Endothelial cell of umbilical vein (primary cell): Measurements from ENCODE around the gene CACNA2D2. TPM values are rescaled to one million over a fixed set of nuclear protein-coding genes. Genes with fewer than 3 reads are reported as not detected.

Source experiments
- BruUV-seq: library from RNA; stranded (reverse); fragments of 400-500 nt; replicated peaks from 2 replicates; lab custom pipeline; 2021; lab: Mats Ljungman, UMichigan
- CTCF ChIA-PET: fragments of 300-600, 350-600 bp; sonication (Branson Sonifier 250); formaldehyde crosslinking; loops from one replicate; lab custom pipeline; 2021; ENCODE audit warnings: antibody characterized with exemption, inconsistent platforms; lab: Charles Lee
- POLR2A ChIA-PET: fragments of 300-600, 350-600 bp; sonication (Branson Sonifier 250); formaldehyde crosslinking; loops from one replicate; lab custom pipeline; 2021; ENCODE audit warnings: antibody characterized with exemption, inconsistent platforms; lab: Charles Lee
- DNase-seq: peaks from one replicate; pipeline ENCODE4 v3.0.0-alpha.2; 2011; ENCODE audit warnings: low read depth, low spot score
- FAIRE-seq: peaks from 2 replicates; lab custom pipeline; 2011; peaks lifted over from hg19 to GRCh38; lab: Jason Lieb, UNC
- H2AFZ ChIP-seq: 2 replicates; pipeline ENCODE4 v1.6.0; 2012; ENCODE audit warnings: low read depth, low read length, control low read depth, inconsistent platforms
- H3K27ac ChIP-seq: 2 replicates; pipeline ENCODE4 v1.5.1; 2011; ENCODE audit warnings: low read depth, mild to moderate bottlenecking, control low read depth, low read length, moderate library complexity; ENCODE audit not compliant: insufficient read depth
- H3K27me3 ChIP-seq, 2 experiments: 2 replicates each; pipeline versions ENCODE4 v1.6.0 to v1.6.1; 2011; ENCODE audit warnings: low read length in 2 of 2, mixed read lengths in 1 of 2; ENCODE audit not compliant: control insufficient read depth in 2 of 2, insufficient read depth in 2 of 2
- H3K36me3 ChIP-seq, 2 experiments: 2 replicates in 1 of 2; 3 replicates in 1 of 2; pipeline ENCODE4 v1.5.1; 2011; ENCODE audit warnings: low read length in 2 of 2, mild to moderate bottlenecking in 1 of 2, moderate library complexity in 1 of 2; ENCODE audit not compliant: control insufficient read depth in 2 of 2, insufficient read depth in 2 of 2; ENCODE audit errors: extremely low read depth in 1 of 2
- H3K4me1 ChIP-seq: 3 replicates; pipeline ENCODE4 v1.5.1; 2011; ENCODE audit warnings: mild to moderate bottlenecking, low read length; ENCODE audit not compliant: control insufficient read depth, insufficient read depth; ENCODE audit errors: extremely low read depth
- H3K4me2 ChIP-seq: 2 replicates; pipeline ENCODE4 v1.6.1; 2011; ENCODE audit warnings: low read length, control low read depth, mixed read lengths; ENCODE audit not compliant: insufficient read depth
- H3K4me3 ChIP-seq, 3 experiments: fragments of 200-600 bp in 1 of 3; sonication (generic), shearing (Covaris generic) in 1 of 3; replicated peaks in 1 of 3; 2 replicates each; pipeline ENCODE4 v1.5.1; 2011 to 2016; ENCODE audit warnings: control low read depth in 3 of 3, low read length in 3 of 3, mild to moderate bottlenecking in 2 of 3, inconsistent platforms in 1 of 3, low read depth in 1 of 3, moderate library complexity in 1 of 3; ENCODE audit not compliant: insufficient read depth in 1 of 3
- H3K79me2 ChIP-seq: 2 replicates; pipeline ENCODE4 v1.6.0; 2012; ENCODE audit warnings: low read length, inconsistent platforms; ENCODE audit not compliant: control insufficient read depth, insufficient read depth
- H3K9ac ChIP-seq: replicated peaks from 2 replicates; pipeline ENCODE3; 2011; ENCODE audit warnings: low read length, control low read depth; ENCODE audit not compliant: insufficient read depth; ENCODE audit errors: extremely low read depth
- H3K9me1 ChIP-seq: replicated peaks from 3 replicates; pipeline ENCODE4 v1.6.0; 2011; ENCODE audit warnings: mild to moderate bottlenecking, low read length; ENCODE audit not compliant: control insufficient read depth, insufficient read depth; ENCODE audit errors: extremely low read depth
- H3K9me3 ChIP-seq: replicated peaks from 2 replicates; pipeline ENCODE4 v1.5.1; 2012; ENCODE audit warnings: low read length, inconsistent platforms; ENCODE audit not compliant: control insufficient read depth, insufficient read depth
- H4K20me1 ChIP-seq: replicated peaks from 2 replicates; pipeline ENCODE3; 2011; ENCODE audit warnings: mild to moderate bottlenecking, low read length; ENCODE audit not compliant: control insufficient read depth, insufficient read depth; ENCODE audit errors: extremely low read depth
- CTCF ChIP-seq, 2 donors: IDR thresholded peaks; 1 replicate in 1 of 2; 2 replicates in 1 of 2; pipeline ENCODE4 v1.5.1; 2011; ENCODE audit warnings: low read length in 2 of 2, mild to moderate bottlenecking in 2 of 2, moderate library complexity in 2 of 2, control low read depth in 1 of 2, inconsistent platforms in 1 of 2, low read depth in 1 of 2; ENCODE audit not compliant: insufficient read depth in 1 of 2; ENCODE audit errors: extremely low read depth in 1 of 2
- EZH2 ChIP-seq: IDR thresholded peaks from 2 replicates; pipeline ENCODE4 v1.6.1; 2012; ENCODE audit warnings: borderline replicate concordance, low read depth, mild to moderate bottlenecking, moderate library complexity, low read length, inconsistent platforms; ENCODE audit not compliant: severe bottlenecking
- FOS ChIP-seq: IDR thresholded peaks from 2 replicates; pipeline ENCODE4 v1.6.1; 2011; ENCODE audit warnings: mild to moderate bottlenecking, low read length, moderate library complexity, borderline replicate concordance; ENCODE audit not compliant: insufficient read depth
- GATA2 ChIP-seq: IDR thresholded peaks from 2 replicates; pipeline ENCODE4 v1.7.0; 2011; ENCODE audit warnings: low read depth, mild to moderate bottlenecking, moderate library complexity, mixed read lengths, low read length; ENCODE audit not compliant: insufficient read length, insufficient read depth
- JUN ChIP-seq: IDR thresholded peaks from 2 replicates; pipeline ENCODE4 v1.6.1; 2011; ENCODE audit warnings: borderline replicate concordance, low read depth; ENCODE audit not compliant: insufficient read length, insufficient read depth
- MAX ChIP-seq: IDR thresholded peaks from 2 replicates; pipeline ENCODE4 v1.6.1; 2011; ENCODE audit not compliant: insufficient read depth, insufficient read length
- MYC ChIP-seq: IDR thresholded peaks from one replicate; pipeline ENCODE4 v1.6.1; 2011; ENCODE audit warnings: mild to moderate bottlenecking, low read depth, low read length
- POLR2A ChIP-seq: IDR thresholded peaks from 2 replicates; pipeline ENCODE4 v1.6.1; 2012; ENCODE audit warnings: low read depth, mild to moderate bottlenecking, control low read depth, low read length
- POLR2AphosphoS5 ChIP-seq: IDR thresholded peaks from 2 replicates; pipeline ENCODE4 v1.6.1; 2012; ENCODE audit warnings: low read depth, mild to moderate bottlenecking, control low read depth, low read length, moderate library complexity; ENCODE audit not compliant: insufficient read depth
- dilution Hi-C: fragments of 300-500 bp; cut with MboI; formaldehyde crosslinking; loops from one replicate; pipeline ENCODE4 v1.15.0; 2019; ENCODE audit warnings: low sequenced_read_pairs; ENCODE audit not compliant: extremely low pct_ligation_motif_present
- intact Hi-C: fragments of 100-400 bp; cut with micrococcal nuclease; formaldehyde crosslinking; loops from one replicate; pipeline ENCODE4 v1.10.0; 2022
- polyA plus RNA-seq, 4 experiments: library from polyadenylated mRNA; depleted of rRNA in 3 of 4; stranded (reverse) in 3 of 4; unstranded in 1 of 4; fragments of >200 nt; gene quantifications; 2 replicates each; pipeline versions ENCODE4 v1.2.1 to v1.2.3, GENCODE V29; 2011 to 2012; ENCODE audit warnings: missing spikeins in 1 of 4
- total RNA-seq: library from RNA; stranded (reverse); gene quantifications from 2 replicates; pipeline ENCODE4 v1.2.3, GENCODE V29; 2021

The CACNA2D2 gene
- total and polyA plus RNA-seq, 2 donors (not counting 3 experiments of a cell fraction or from before 2014, with no cell fraction given): 0.15 TPM; not detected in 1

- dilution Hi-C loops: no loop called here
- Histone ChIP-seq H3K4me3 (peak overlapping the region; percentile 26 to 83 (median 63)), H3K4me1 (peaks cover 31% of the 10 kb centered on the region), H3K4me2 (peak overlapping the region; percentile 90), H3K27me3 (no peaks in the 10 kb centered on the region), H3K36me3 (peaks cover 4 to 22% of the 10 kb centered on the region in 2 experiments), H3K9me3 (no peaks in the 10 kb centered on the region), H3K27ac (peak overlapping the region; percentile 52), H4K20me1 (peaks cover 6% of the 10 kb centered on the region), H3K9me1 (no peaks in the 10 kb centered on the region), H3K79me2 (peaks cover 43% of the 10 kb centered on the region), H2AFZ (no peak overlapping the region), H3K9ac (peak overlapping the region; percentile 72)
- BruUV-seq: no TSS peak
- ChIA-PET CTCF (interaction anchor here (1.8 kb wide), 1 partner anchor 11 kb away, joined by 11 read pairs; no protein-coding TSS in a partner anchor), POLR2A (no interaction called here)
- DNase-seq (no peak), FAIRE-seq (no peak)
- intact Hi-C loops: loop anchor here (2.0 to 5.0 kb wide), 2 partner anchors 60 to 1034 kb away; partner anchors contain the start of genes HYAL3, NAA80 and RBM15B
- no peak for TF ChIP-seq EZH2
- no peak for TF ChIP-seq MAX
- no peak for TF ChIP-seq CTCF (IDR thresholded peaks at IDR 0.05; ENCODE audit: extremely low read depth in 1 of 2, insufficient read depth in 1 of 2, low read depth in 1 of 2, low read length in 2 of 2)
- no peak for TF ChIP-seq POLR2A
- TF ChIP-seq POLR2AphosphoS5: no peak
- TF ChIP-seq MYC: no peak
- no peak for TF ChIP-seq GATA2
- TF ChIP-seq FOS: no peak
- no peak for TF ChIP-seq JUN
Observed at GRCh38 chr3:50358355-50358910, 145.0 kb downstream of the CACNA2D2 start.
